CD8-positive, alpha-beta memory T cell (primary cell): ENCODE measurements around the gene GALNT16. TPM values are rescaled to one million over a fixed set of nuclear protein-coding genes. Genes with fewer than 3 reads are reported as not detected.
A peak's percentile ranks its signal among the peaks of the same experiment; 100 is the strongest.

Source experiments
- CTCF ChIA-PET: fragments of 350-600 bp; sonication (Branson Sonifier 250); formaldehyde crosslinking; loops from one replicate; lab custom pipeline; 2021; ENCODE audit warnings: antibody characterized with exemption; lab: Charles Lee
- POLR2A ChIA-PET: fragments of 350-600 bp; sonication (Branson Sonifier 250); formaldehyde crosslinking; loops from one replicate; lab custom pipeline; 2021; ENCODE audit warnings: antibody characterized with exemption; lab: Charles Lee
- DNase-seq, 5 donors: peaks; one replicate each; pipeline versions ENCODE4 v3.0.0 to v3.0.0-alpha.2; 2020 to 2022; ENCODE audit warnings: mixed read lengths in 1 of 5
- H3K27ac ChIP-seq: one replicate; pipeline ENCODE4 v1.7.0; 2013; ENCODE audit warnings: low read depth, mild to moderate bottlenecking, low read length, moderate library complexity
- H3K27me3 ChIP-seq: 2 replicates; pipeline ENCODE4 v1.7.0; 2013; ENCODE audit warnings: low read length, mild to moderate bottlenecking; ENCODE audit not compliant: insufficient read depth, poor library complexity, severe bottlenecking
- H3K36me3 ChIP-seq: 2 replicates; pipeline ENCODE4 v1.7.0; 2013; ENCODE audit warnings: mild to moderate bottlenecking, low read length, moderate library complexity; ENCODE audit not compliant: insufficient read depth
- H3K4me1 ChIP-seq: 2 replicates; pipeline ENCODE4 v1.7.0; 2013; ENCODE audit warnings: mild to moderate bottlenecking, low read length, moderate library complexity; ENCODE audit not compliant: insufficient read depth
- H3K4me3 ChIP-seq: 2 replicates; pipeline ENCODE4 v1.7.0; 2013; ENCODE audit warnings: mild to moderate bottlenecking, low read length
- H3K9me3 ChIP-seq: 2 replicates; pipeline ENCODE4 v1.7.0; 2013; ENCODE audit warnings: mild to moderate bottlenecking, low read length
- H3K27ac Mint-ChIP-seq, 8 donors: one replicate each; pipeline ENCODE4 v1.8.0; 2020 to 2021; ENCODE audit warnings: mixed read lengths in 8 of 8, mild to moderate bottlenecking in 6 of 8, inconsistent platforms in 3 of 8, moderate library complexity in 3 of 8
- H3K27me3 Mint-ChIP-seq, 2 donors: one replicate each; pipeline ENCODE4 v1.8.0; 2020 to 2021; ENCODE audit warnings: mixed read lengths in 2 of 2, mild to moderate bottlenecking in 1 of 2, moderate library complexity in 1 of 2
- H3K36me3 Mint-ChIP-seq, 3 donors: one replicate each; pipeline ENCODE4 v1.8.0; 2020 to 2021; ENCODE audit warnings: mixed read lengths in 3 of 3, inconsistent platforms in 1 of 3, mild to moderate bottlenecking in 1 of 3
- H3K4me1 Mint-ChIP-seq, 3 donors: one replicate each; pipeline ENCODE4 v1.8.0; 2020 to 2021; ENCODE audit warnings: mixed read lengths in 3 of 3, inconsistent platforms in 1 of 3, mild to moderate bottlenecking in 1 of 3
- H3K4me3 Mint-ChIP-seq, 7 donors: one replicate each; pipeline ENCODE4 v1.8.0; 2020 to 2021; ENCODE audit warnings: mixed read lengths in 7 of 7, mild to moderate bottlenecking in 6 of 7, moderate library complexity in 4 of 7, inconsistent platforms in 2 of 7
- H3K9me3 Mint-ChIP-seq, 5 donors: one replicate each; pipeline ENCODE4 v1.8.0; 2020 to 2022; ENCODE audit warnings: mixed read lengths in 5 of 5, mild to moderate bottlenecking in 3 of 5, moderate library complexity in 2 of 5, inconsistent platforms in 1 of 5
- polyA plus RNA-seq: library from polyadenylated mRNA; unstranded; fragments of 300-500 nt; fragmentation: Illumina TruSeq; gene quantifications from one replicate; pipeline ENCODE4 v1.2.3, GENCODE V29; 2021
- total RNA-seq, 2 experiments: library from RNA; stranded (reverse); gene quantifications; one replicate each; pipeline ENCODE4 v1.2.3, GENCODE V29; 2021

The GALNT16 gene
- total and polyA plus RNA-seq, 3 experiments from 2014 or later = 0.11 TPM; not detected in 2

DNA sequence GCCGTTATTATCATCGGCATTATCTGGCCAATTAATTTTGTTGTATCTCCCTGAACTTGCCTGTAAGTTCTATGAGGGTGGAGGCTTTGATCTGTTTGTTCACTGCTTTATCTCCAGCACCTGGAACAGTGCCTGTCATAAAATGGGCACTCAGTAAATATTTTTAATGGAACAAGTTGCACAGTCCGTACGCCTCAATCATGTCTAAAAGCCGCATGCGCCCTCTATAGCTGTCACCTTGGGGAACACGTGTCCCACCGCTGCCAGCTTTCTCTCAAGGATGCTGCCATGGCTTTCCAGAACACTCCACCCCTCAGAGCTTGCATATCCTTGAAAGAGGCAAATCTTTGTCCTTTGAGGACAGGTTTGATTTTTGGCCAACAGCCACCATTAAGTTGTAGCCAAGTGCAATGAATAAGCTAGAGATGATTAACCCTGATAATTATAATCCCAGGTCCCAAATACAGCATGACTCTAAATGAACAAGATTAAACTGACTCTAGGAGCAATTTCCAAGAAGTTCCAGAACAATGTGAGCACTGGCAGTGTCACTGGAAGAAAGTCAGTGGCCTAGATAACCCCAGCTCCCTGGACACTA is 83.1 kb downstream of the GALNT16 start:
- Histone ChIP-seq H3K27me3 (no peaks in the 10 kb centered on the region), H3K27ac (no peak overlapping the region), H3K4me1 (no peaks in the 10 kb centered on the region), H3K36me3 (no peaks in the 10 kb centered on the region), H3K4me3 (no peak overlapping the region), H3K9me3 (no peaks in the 10 kb centered on the region)
- POLR2A ChIA-PET = no interaction called here
- no peaks in the 10 kb centered on the region for H3K9me3 Mint-ChIP-seq
- H3K27ac Mint-ChIP-seq = no peak overlapping the region
- CTCF ChIA-PET = no interaction called here
- no peak for DNase-seq
- peaks cover 19 to 29% of the 10 kb centered on the region in 2 donors for H3K27me3 Mint-ChIP-seq
- H3K4me1 Mint-ChIP-seq = no peaks in the 10 kb centered on the region
- no peaks in the 10 kb centered on the region for H3K36me3 Mint-ChIP-seq
- no peak overlapping the region for H3K4me3 Mint-ChIP-seq

DNA sequence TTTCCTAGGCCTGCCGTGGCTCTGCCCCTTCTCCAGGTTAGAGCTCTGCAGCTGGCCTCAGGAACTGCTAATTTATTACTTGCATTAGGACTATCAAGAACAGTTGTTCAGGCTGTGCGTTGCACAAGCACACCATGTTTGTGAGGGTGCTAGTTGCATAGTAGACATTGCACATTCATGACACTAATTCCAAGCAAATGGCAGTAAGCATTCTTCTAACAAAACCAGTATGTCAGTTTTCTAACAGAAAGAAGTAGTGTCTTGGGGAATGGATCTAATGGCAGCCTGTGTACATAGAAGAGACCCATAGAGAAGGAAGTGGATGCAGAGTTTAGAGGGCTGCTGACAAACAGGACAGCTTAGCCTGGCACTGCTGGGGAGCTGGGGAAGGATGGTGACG is 84.2 kb downstream of the GALNT16 start:
- DNase-seq = no peak
- Mint-ChIP-seq H3K9me3 (no peaks in the 10 kb centered on the region), H3K36me3 (no peaks in the 10 kb centered on the region), H3K27me3 (peaks cover 19 to 32% of the 10 kb centered on the region in 2 donors), H3K4me3 (no peak overlapping the region), H3K27ac (no peak overlapping the region), H3K4me1 (no peaks in the 10 kb centered on the region)
- H3K36me3 ChIP-seq = no peaks in the 10 kb centered on the region
- ChIA-PET CTCF (no interaction called here), POLR2A (no interaction called here)
- H3K9me3 ChIP-seq = no peaks in the 10 kb centered on the region
- no peaks in the 10 kb centered on the region for H3K27me3 ChIP-seq
- H3K4me3 ChIP-seq = no peak overlapping the region
- H3K4me1 ChIP-seq = no peaks in the 10 kb centered on the region
- no peak overlapping the region for H3K27ac ChIP-seq

DNA sequence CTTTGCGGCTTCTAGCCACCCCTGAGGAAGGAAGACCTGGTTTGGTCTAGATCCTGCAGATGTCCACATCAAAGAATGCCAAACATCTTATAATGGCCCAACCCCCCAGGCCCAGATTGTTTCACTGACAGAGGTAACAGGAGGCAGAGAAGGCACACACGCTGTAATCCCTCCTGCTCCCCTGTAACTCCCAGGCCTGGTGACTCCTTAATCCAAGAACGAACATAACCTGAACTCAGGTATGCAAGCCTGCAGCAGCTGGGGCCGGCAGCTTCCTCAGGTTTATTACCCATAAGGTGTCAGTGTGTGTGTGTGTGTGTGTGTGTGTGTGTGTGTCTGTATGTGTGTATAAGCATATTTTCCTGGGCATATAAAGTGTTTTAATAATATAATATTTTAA is 85.4 kb downstream of the GALNT16 start:
- H3K27ac Mint-ChIP-seq = no peak overlapping the region
- H3K36me3 ChIP-seq = no peaks in the 10 kb centered on the region
- DNase-seq = no peak
- no peak overlapping the region for H3K27ac ChIP-seq
- no peaks in the 10 kb centered on the region for H3K9me3 ChIP-seq
- CTCF ChIA-PET = no interaction called here
- H3K4me3 ChIP-seq = no peak overlapping the region
- no peaks in the 10 kb centered on the region for H3K4me1 Mint-ChIP-seq
- H3K27me3 ChIP-seq = no peaks in the 10 kb centered on the region
- H3K4me1 ChIP-seq = no peaks in the 10 kb centered on the region
- H3K36me3 Mint-ChIP-seq = no peaks in the 10 kb centered on the region
- no peaks in the 10 kb centered on the region for H3K9me3 Mint-ChIP-seq
- POLR2A ChIA-PET = interaction anchor here (0.7 kb wide), 1 partner anchor 12 kb away, joined by 3 read pairs; no protein-coding TSS in a partner anchor
- H3K27me3 Mint-ChIP-seq = peaks cover 23 to 24% of the 10 kb centered on the region in 2 donors
- H3K4me3 Mint-ChIP-seq = no peak overlapping the region

DNA sequence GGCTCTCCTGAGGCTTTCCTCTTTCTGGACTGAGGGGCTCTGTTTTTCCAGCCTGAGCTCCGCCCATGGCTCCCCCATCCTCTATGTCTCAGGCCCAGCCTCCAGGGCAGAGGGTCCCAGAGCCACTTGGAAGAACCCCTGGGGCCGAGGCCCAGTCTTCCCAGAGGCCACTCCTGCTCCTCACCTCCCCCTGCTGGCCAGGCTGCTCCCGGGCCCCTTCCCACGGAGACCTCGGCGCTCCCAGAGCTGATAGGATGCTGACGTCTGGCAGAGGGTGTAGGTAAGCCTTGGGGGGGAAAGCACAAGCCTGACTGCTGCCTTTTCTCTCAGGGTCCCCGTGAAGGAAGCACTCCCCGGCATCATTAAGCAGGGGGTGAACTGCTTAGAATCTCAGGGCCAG is 86.8 kb downstream of the GALNT16 start:
- ChIA-PET CTCF (interaction anchor here (1.0 kb wide), 1 partner anchor 21 kb away, joined by 3 read pairs; no protein-coding TSS in a partner anchor), POLR2A (no interaction called here)
- DNase-seq = no peak

DNA sequence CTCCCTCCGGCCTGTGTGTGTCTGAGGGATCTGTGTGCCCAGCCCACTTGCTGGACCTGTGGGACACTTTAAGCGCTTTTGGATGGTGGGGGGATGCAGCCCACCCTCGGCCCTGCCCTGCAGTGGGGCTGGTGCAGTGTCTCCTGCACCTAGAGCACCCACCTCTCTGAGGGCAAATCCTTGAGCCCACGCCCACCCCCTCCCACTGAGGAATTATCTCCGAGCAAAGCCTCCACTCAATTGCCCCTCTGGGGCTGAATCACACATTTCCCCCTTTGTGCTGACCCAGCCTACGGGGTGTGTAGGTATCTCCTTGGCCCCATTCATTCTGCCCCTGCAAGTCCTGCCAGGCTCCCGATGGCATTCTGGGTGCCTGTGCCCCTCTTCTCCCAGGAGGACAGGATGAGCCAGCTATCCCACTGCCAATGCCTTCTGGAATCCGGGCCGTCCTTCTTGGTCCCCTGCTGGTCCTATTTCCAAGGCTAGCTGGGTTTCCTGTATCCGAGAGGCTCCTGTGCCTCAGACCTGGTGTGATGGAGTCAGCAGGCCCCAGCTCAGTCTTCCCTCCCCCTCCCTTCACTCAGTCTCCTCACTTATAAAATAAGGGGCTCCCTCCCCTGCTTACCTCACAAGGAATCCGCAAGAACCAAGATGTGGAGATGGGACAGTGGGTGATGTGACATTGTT is 89.3 kb downstream of the GALNT16 start:
- H3K27ac Mint-ChIP-seq = no peak overlapping the region
- CTCF ChIA-PET = no interaction called here
- POLR2A ChIA-PET = no interaction called here
- H3K9me3 Mint-ChIP-seq = no peaks in the 10 kb centered on the region
- Histone ChIP-seq H3K4me3 (no peak overlapping the region), H3K27me3 (no peaks in the 10 kb centered on the region), H3K27ac (no peak overlapping the region), H3K4me1 (peaks cover 3% of the 10 kb centered on the region), H3K36me3 (no peaks in the 10 kb centered on the region), H3K9me3 (no peaks in the 10 kb centered on the region)
- H3K27me3 Mint-ChIP-seq = peaks cover 7 to 16% of the 10 kb centered on the region in 2 donors
- DNase-seq = no peak
- H3K36me3 Mint-ChIP-seq = peaks cover 0 to under 1% (median 0%) of the 10 kb centered on the region in 3 donors
- no peak overlapping the region for H3K4me3 Mint-ChIP-seq
- H3K4me1 Mint-ChIP-seq = peaks cover 1 to 8% (median 2%) of the 10 kb centered on the region in 3 donors

More for the DNA sequence above, 86.8 kb downstream of the GALNT16 start:
- Histone ChIP-seq H3K36me3 (no peaks in the 10 kb centered on the region), H3K27ac (no peak overlapping the region), H3K4me3 (no peak overlapping the region), H3K4me1 (no peaks in the 10 kb centered on the region), H3K27me3 (no peaks in the 10 kb centered on the region), H3K9me3 (no peaks in the 10 kb centered on the region)
- Mint-ChIP-seq H3K9me3 (no peaks in the 10 kb centered on the region), H3K36me3 (no peaks in the 10 kb centered on the region), H3K4me1 (no peaks in the 10 kb centered on the region), H3K4me3 (no peak overlapping the region), H3K27me3 (peaks cover 17 to 18% of the 10 kb centered on the region in 2 donors), H3K27ac (no peak overlapping the region)

DNA sequence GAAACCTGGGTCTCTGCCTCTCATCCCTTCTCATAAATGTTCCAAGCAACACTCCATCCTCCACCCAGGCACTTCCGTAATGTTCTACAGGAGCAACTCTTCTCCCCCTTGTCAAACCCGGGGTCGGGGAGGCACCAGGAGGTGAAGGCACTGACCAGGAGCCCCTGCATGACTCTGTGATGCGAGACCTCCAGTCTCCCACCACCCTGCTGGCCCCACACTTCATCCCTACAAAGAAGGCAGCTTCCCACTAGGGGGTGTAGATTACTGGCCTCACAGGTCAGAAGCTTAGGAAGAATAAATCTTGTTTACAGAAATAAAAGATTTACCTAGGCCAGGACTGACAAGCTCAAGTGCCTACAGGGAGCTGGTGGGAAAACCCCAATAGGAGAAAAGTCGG is 90.9 kb downstream of the GALNT16 start:
- POLR2A ChIA-PET = no interaction called here
- Mint-ChIP-seq H3K9me3 (no peaks in the 10 kb centered on the region), H3K36me3 (peaks cover 0 to 2% (median 0%) of the 10 kb centered on the region in 3 donors), H3K4me1 (peaks cover 10 to 20% (median 10%) of the 10 kb centered on the region in 3 donors), H3K27ac (no peak overlapping the region), H3K4me3 (no peak overlapping the region), H3K27me3 (peaks cover 7 to 10% of the 10 kb centered on the region in 2 donors)
- Histone ChIP-seq H3K27ac (no peak overlapping the region), H3K4me3 (no peak overlapping the region), H3K27me3 (no peaks in the 10 kb centered on the region), H3K9me3 (no peaks in the 10 kb centered on the region), H3K36me3 (no peaks in the 10 kb centered on the region), H3K4me1 (peaks cover 12% of the 10 kb centered on the region)
- CTCF ChIA-PET = no interaction called here
- DNase-seq = no peak

DNA sequence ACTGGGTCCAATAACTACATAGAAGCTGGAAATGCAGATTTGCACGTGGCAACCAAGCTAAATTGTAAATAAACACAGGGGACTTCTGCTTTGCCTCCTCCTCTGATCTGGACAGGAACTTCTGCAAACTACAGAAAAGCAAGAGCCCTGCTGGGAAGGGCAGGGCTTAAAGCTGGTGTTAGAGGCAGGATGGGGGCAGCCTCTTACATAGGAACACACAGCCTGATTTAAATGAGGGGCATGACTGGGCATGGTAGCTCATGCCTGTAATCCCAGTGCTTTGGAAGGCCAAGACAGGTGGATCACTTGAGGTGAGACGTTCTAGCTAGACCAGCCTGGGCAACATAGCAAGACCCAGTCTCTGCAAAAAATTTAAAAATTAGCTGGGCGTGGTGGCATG is 91.4 kb downstream of the GALNT16 start:
- Histone ChIP-seq H3K36me3 (no peaks in the 10 kb centered on the region), H3K9me3 (no peaks in the 10 kb centered on the region), H3K4me3 (no peak overlapping the region), H3K4me1 (peaks cover 12% of the 10 kb centered on the region), H3K27me3 (no peaks in the 10 kb centered on the region), H3K27ac (no peak overlapping the region)
- Mint-ChIP-seq H3K27ac (peak overlapping the region in 1 of 8 donors; percentile 64), H3K4me3 (no peak overlapping the region), H3K4me1 (peaks cover 10 to 20% (median 10%) of the 10 kb centered on the region in 3 donors), H3K36me3 (peaks cover 0 to 2% (median 0%) of the 10 kb centered on the region in 3 donors), H3K27me3 (peaks cover 7 to 10% of the 10 kb centered on the region in 2 donors), H3K9me3 (no peaks in the 10 kb centered on the region)
- ChIA-PET CTCF (no interaction called here), POLR2A (no interaction called here)
- DNase-seq = no peak

DNA sequence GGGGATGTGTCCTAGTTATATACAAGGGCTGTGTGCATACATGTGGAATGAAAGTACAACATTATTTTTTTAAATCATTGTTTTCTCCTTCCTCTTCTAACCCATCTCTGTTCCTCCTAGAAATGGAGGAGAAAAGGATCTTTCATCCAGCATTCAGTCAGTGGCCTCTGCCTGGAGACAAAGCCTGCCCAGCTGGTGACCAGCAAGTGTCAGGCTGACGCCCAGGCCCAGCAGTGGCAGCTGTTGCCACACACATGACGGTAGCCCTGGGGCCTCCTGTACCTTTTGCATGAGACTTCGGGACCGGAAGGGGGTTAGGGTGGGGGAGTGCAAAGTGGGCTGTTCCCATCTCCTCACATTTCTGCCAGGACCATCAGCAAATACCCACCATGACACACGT is 92.0 kb downstream of the GALNT16 start:
- ChIA-PET POLR2A (no interaction called here), CTCF (no interaction called here)
- no peaks in the 10 kb centered on the region for H3K36me3 ChIP-seq
- H3K4me3 ChIP-seq = no peak overlapping the region
- H3K27me3 Mint-ChIP-seq = peaks cover 7 to 10% of the 10 kb centered on the region in 2 donors
- H3K9me3 Mint-ChIP-seq = no peaks in the 10 kb centered on the region
- no peak overlapping the region for H3K4me3 Mint-ChIP-seq
- H3K27me3 ChIP-seq = no peaks in the 10 kb centered on the region
- H3K36me3 Mint-ChIP-seq = peaks cover 0 to 2% (median 0%) of the 10 kb centered on the region in 3 donors
- peaks cover 10 to 20% (median 10%) of the 10 kb centered on the region in 3 donors for H3K4me1 Mint-ChIP-seq
- no peak overlapping the region for H3K27ac ChIP-seq
- no peaks in the 10 kb centered on the region for H3K9me3 ChIP-seq
- H3K4me1 ChIP-seq = peaks cover 12% of the 10 kb centered on the region
- H3K27ac Mint-ChIP-seq = peak overlapping the region in 1 of 8 donors; percentile 48
- no peak for DNase-seq
